KMS-11 (cell line): ENCODE data around the gene OR2T1.

Source experiments
- H2AFZ ChIP-seq: fragments of 200-600 bp; sonication (generic); 2 replicates; pipeline ENCODE4 v1.6.1; 2016; ENCODE audit warnings: antibody characterized with exemption, mixed run types, low read depth
- H3K27ac ChIP-seq: fragments of 200-600 bp; sonication (generic); 2 replicates; pipeline ENCODE4 v1.6.1; 2016; ENCODE audit warnings: mild to moderate bottlenecking, mixed run types
- H3K27me3 ChIP-seq: fragments of 200-600 bp; sonication (generic); 2 replicates; pipeline ENCODE4 v1.6.1; 2017; ENCODE audit warnings: mild to moderate bottlenecking, low read depth, mixed run types, moderate library complexity; ENCODE audit not compliant: insufficient read depth
- H3K36me3 ChIP-seq: fragments of 200-600 bp; sonication (generic); 2 replicates; pipeline ENCODE4 v1.6.1; 2017; ENCODE audit warnings: mild to moderate bottlenecking, mixed run types; ENCODE audit not compliant: insufficient read depth
- H3K4me1 ChIP-seq: fragments of 200-600 bp; sonication (generic); 2 replicates; pipeline ENCODE4 v1.6.1; 2016; ENCODE audit warnings: mild to moderate bottlenecking, low read depth, mixed run types; ENCODE audit not compliant: poor library complexity, severe bottlenecking
- H3K4me2 ChIP-seq: fragments of 200-600 bp; sonication (generic); 2 replicates; pipeline ENCODE4 v1.7.0; 2016; ENCODE audit warnings: mild to moderate bottlenecking, mixed run types
- H3K4me3 ChIP-seq: fragments of 200-600 bp; sonication (generic); IDR thresholded peaks from 2 replicates; pipeline ENCODE4 v1.6.1; 2017; ENCODE audit warnings: low read depth, low read length, mixed read lengths; ENCODE audit not compliant: insufficient read depth
- H3K79me2 ChIP-seq: fragments of 200-600 bp; sonication (generic); 2 replicates; pipeline ENCODE4 v1.6.1; 2016; ENCODE audit warnings: low read depth, mixed run types; ENCODE audit not compliant: insufficient read depth
- H3K9ac ChIP-seq: fragments of 200-600 bp; sonication (generic); 2 replicates; pipeline ENCODE4 v1.6.1; 2016; ENCODE audit warnings: mild to moderate bottlenecking, mixed run types
- H4K20me1 ChIP-seq: fragments of 200-600 bp; sonication (generic); 2 replicates; pipeline ENCODE4 v1.6.1; 2016; ENCODE audit warnings: mild to moderate bottlenecking, mixed run types; ENCODE audit not compliant: insufficient read depth
- CTCF ChIP-seq: fragments of 200-600 bp; sonication (generic); conservative IDR thresholded peaks from 2 replicates; pipeline ENCODE4 v1.6.1; 2017; ENCODE audit warnings: low read depth, mild to moderate bottlenecking, antibody characterized with exemption, low read length, moderate library complexity, mixed read lengths

The OR2T1 gene

GRCh38 chr1:248372394-248372793 is 30.5 kb upstream of the OR2T1 start:
- no peak overlapping the region for H3K27ac ChIP-seq
- no peak overlapping the region for H2AFZ ChIP-seq
- no peak for TF ChIP-seq CTCF
- H3K27me3 ChIP-seq: no peaks in the 10 kb centered on the region
- no peaks in the 10 kb centered on the region for H4K20me1 ChIP-seq
- H3K9ac ChIP-seq: no peak overlapping the region
- H3K79me2 ChIP-seq: no peaks in the 10 kb centered on the region
- H3K4me3 ChIP-seq: no peak overlapping the region
- no peaks in the 10 kb centered on the region for H3K36me3 ChIP-seq
- H3K4me2 ChIP-seq: no peak overlapping the region
- no peaks in the 10 kb centered on the region for H3K4me1 ChIP-seq

- TF ChIP-seq CTCF: no peak
- Histone ChIP-seq H3K27ac (no peak overlapping the region), H3K4me2 (no peak overlapping the region), H4K20me1 (no peaks in the 10 kb centered on the region), H3K79me2 (no peaks in the 10 kb centered on the region), H3K27me3 (no peaks in the 10 kb centered on the region), H3K36me3 (no peaks in the 10 kb centered on the region), H2AFZ (no peak overlapping the region), H3K4me1 (no peaks in the 10 kb centered on the region), H3K4me3 (no peak overlapping the region), H3K9ac (no peak overlapping the region)
These were observed 29.1 kb upstream of the OR2T1 start for GRCh38 chr1:248373761-248374160.

GRCh38 chr1:248375446-248375845 is 27.4 kb upstream of the OR2T1 start, which contains the start of gene OR2T6:
TSS of gene OR2T6 (plus strand) at chr1:248375746. CDS start at chr1:248387609, 11,863 bp downstream.
- no peak within 1 kb of the TSS for H2AFZ ChIP-seq
- H3K79me2 ChIP-seq: no peaks in the 10 kb centered on the region
- no peak within 1 kb of the TSS for H3K4me3 ChIP-seq
- no peaks in the 10 kb centered on the region for H4K20me1 ChIP-seq
- TF ChIP-seq CTCF: no peak
- H3K27ac ChIP-seq: no peak within 1 kb of the TSS
- H3K27me3 ChIP-seq: no peaks in the 10 kb centered on the region
- H3K4me1 ChIP-seq: no peaks in the 10 kb centered on the region
- H3K4me2 ChIP-seq: no peak within 1 kb of the TSS
- H3K9ac ChIP-seq: no peak within 1 kb of the TSS
- H3K36me3 ChIP-seq: no peaks in the 10 kb centered on the region

- Histone ChIP-seq H3K36me3 (no peaks in the 10 kb centered on the region), H3K27ac (no peak overlapping the region), H3K4me1 (no peaks in the 10 kb centered on the region), H3K4me3 (no peak overlapping the region), H2AFZ (no peak overlapping the region), H3K4me2 (no peak overlapping the region), H4K20me1 (no peaks in the 10 kb centered on the region), H3K79me2 (no peaks in the 10 kb centered on the region), H3K27me3 (no peaks in the 10 kb centered on the region), H3K9ac (no peak overlapping the region)
- no peak for TF ChIP-seq CTCF
These were observed 25.9 kb upstream of the OR2T1 start for GRCh38 chr1:248376916-248377315.
